Nephron (organoid): ENCODE measurements around the gene SNX17.

Experiments
- H3K27ac Mint-ChIP-seq, 3 experiments: 2 replicates each; pipeline ENCODE4 v1.8.0; 2020; ENCODE audit warnings: mixed read lengths in 3 of 3, mild to moderate bottlenecking in 2 of 3, moderate library complexity in 1 of 3
- H3K27me3 Mint-ChIP-seq: 2 replicates; pipeline ENCODE4 v1.8.0; 2021; ENCODE audit warnings: low read depth, mild to moderate bottlenecking, moderate library complexity, mixed read lengths
- H3K36me3 Mint-ChIP-seq: 2 replicates; pipeline ENCODE4 v1.8.0; 2020; ENCODE audit warnings: low read depth, mixed read lengths
- H3K4me1 Mint-ChIP-seq: 2 replicates; pipeline ENCODE4 v1.8.0; 2020; ENCODE audit warnings: mixed read lengths
- H3K4me3 Mint-ChIP-seq, 3 experiments: 2 replicates each; pipeline ENCODE4 v1.8.0; 2020; ENCODE audit warnings: mild to moderate bottlenecking in 3 of 3, mixed read lengths in 3 of 3, moderate library complexity in 2 of 3
- H3K9me3 Mint-ChIP-seq: 2 replicates; pipeline ENCODE4 v1.8.0; 2020; ENCODE audit warnings: mixed read lengths
- CTCF ChIP-seq, 3 experiments: fragments of 200-600 bp; sonication (generic); IDR thresholded peaks; one replicate each; pipeline ENCODE4 v1.5.0; 2021; ENCODE audit warnings: antibody characterized with exemption in 3 of 3; ENCODE audit not compliant: unreplicated experiment in 3 of 3

SNX17 gene

GRCh38 chr2:27373567-27373966 lies 3.2 kb downstream of the SNX17 start:
- no peaks in the 10 kb centered on the region for H3K27me3 Mint-ChIP-seq
- H3K4me1 Mint-ChIP-seq, result peaks cover 27% of the 10 kb centered on the region
- H3K36me3 Mint-ChIP-seq, result peaks cover 60% of the 10 kb centered on the region
- H3K27ac Mint-ChIP-seq, result no peak overlapping the region
- H3K4me3 Mint-ChIP-seq, result peak overlapping the region; percentile 48 to 52 (median 51)
- no peak for TF ChIP-seq CTCF (IDR thresholded peaks at IDR 0.05; ENCODE audit: unreplicated experiment in 3 of 3)
- H3K9me3 Mint-ChIP-seq, result no peaks in the 10 kb centered on the region

- H3K9me3 Mint-ChIP-seq, result no peaks in the 10 kb centered on the region
- peaks cover 52% of the 10 kb centered on the region for H3K36me3 Mint-ChIP-seq
- H3K4me3 Mint-ChIP-seq, result peak overlapping the region in 1 of 3 experiments; percentile 25
- TF ChIP-seq CTCF (IDR thresholded peaks at IDR 0.05; ENCODE audit: unreplicated experiment in 3 of 3), result no peak
- H3K27me3 Mint-ChIP-seq, result no peaks in the 10 kb centered on the region
- H3K27ac Mint-ChIP-seq, result no peak overlapping the region
- H3K4me1 Mint-ChIP-seq, result peaks cover 35% of the 10 kb centered on the region
Measured at GRCh38 chr2:27375513-27376099, 5.2 kb downstream of the SNX17 start.

GRCh38 chr2:27376151-27376865 lies 5.9 kb downstream of the SNX17 start:
- no peak for TF ChIP-seq CTCF (IDR thresholded peaks at IDR 0.05; ENCODE audit: unreplicated experiment in 3 of 3)
- H3K4me3 Mint-ChIP-seq, result peak overlapping the region; percentile 26 to 68 (median 34)
- no peaks in the 10 kb centered on the region for H3K9me3 Mint-ChIP-seq
- no peaks in the 10 kb centered on the region for H3K27me3 Mint-ChIP-seq
- peaks cover 58% of the 10 kb centered on the region for H3K36me3 Mint-ChIP-seq
- H3K4me1 Mint-ChIP-seq, result peaks cover 38% of the 10 kb centered on the region
- H3K27ac Mint-ChIP-seq, result peak overlapping the region in 1 of 3 experiments; percentile 30

- Mint-ChIP-seq H3K4me3 (peak overlapping the region; percentile 41 to 68 (median 59)), H3K27me3 (no peaks in the 10 kb centered on the region), H3K36me3 (peaks cover 60% of the 10 kb centered on the region), H3K27ac (peak overlapping the region in 2 of 3 experiments; percentile 26 to 66), H3K9me3 (no peaks in the 10 kb centered on the region), H3K4me1 (peaks cover 33% of the 10 kb centered on the region)
- TF ChIP-seq CTCF (IDR thresholded peaks at IDR 0.05; ENCODE audit: unreplicated experiment in 3 of 3), result no peak
Measured at GRCh38 chr2:27376866-27377617, 6.6 kb downstream of the SNX17 start.

GRCh38 chr2:27377618-27378095 lies 7.2 kb downstream of the SNX17 start:
- TF ChIP-seq CTCF (IDR thresholded peaks at IDR 0.05; ENCODE audit: unreplicated experiment in 3 of 3), result no peak
- Mint-ChIP-seq H3K4me1 (peaks cover 28% of the 10 kb centered on the region), H3K36me3 (peaks cover 58% of the 10 kb centered on the region), H3K27me3 (no peaks in the 10 kb centered on the region), H3K4me3 (peak overlapping the region; percentile 73 to 83 (median 83)), H3K27ac (peak overlapping the region; percentile 69 to 79 (median 71)), H3K9me3 (no peaks in the 10 kb centered on the region)
